SK-N-SH treated with all-trans-retinoic acid at 6 μM for 48 hours (cell line): ENCODE measurements around the gene PLEKHF1.

Experiments used
- ATAC-seq: fragments of 200-7000 bp; cut with Tn5 transposase; 3 replicates; pipeline ENCODE4 v1.9.1; 2020; ENCODE audit warnings: mild to moderate bottlenecking, moderate library complexity
- ARNTL ChIP-seq: fragments of 450-650 bp; formaldehyde crosslinking; IDR thresholded peaks from 2 replicates; pipeline ENCODE4 v1.5.0; 2020; ENCODE audit warnings: low read depth, mild to moderate bottlenecking, moderate library complexity, borderline replicate concordance
- BACH2 ChIP-seq: fragments of 250-450 bp; sonication (Bioruptor Pico); IDR thresholded peaks from 2 replicates; pipeline ENCODE4 v1.9.0; 2021; ENCODE audit warnings: mild to moderate bottlenecking, borderline replicate concordance
- CREB5 ChIP-seq: fragments of 250-450 bp; sonication (Bioruptor Pico); IDR thresholded peaks from 2 replicates; pipeline ENCODE4 v1.5.1; 2020; ENCODE audit warnings: low read depth, mild to moderate bottlenecking, moderate library complexity
- CSDC2 ChIP-seq: fragments of 250-450 bp; sonication (Bioruptor Pico); IDR thresholded peaks from 2 replicates; pipeline ENCODE4 v1.5.0; 2020; ENCODE audit warnings: mild to moderate bottlenecking, moderate library complexity
- CSRNP3 ChIP-seq: fragments of 250-450 bp; sonication (Bioruptor Pico); IDR thresholded peaks from 2 replicates; pipeline ENCODE4 v1.5.1; 2021; ENCODE audit warnings: mild to moderate bottlenecking, moderate library complexity
- ESRRG ChIP-seq: fragments of 250-450 bp; sonication (Bioruptor Pico); IDR thresholded peaks from 2 replicates; pipeline ENCODE4 v1.6.1; 2021; ENCODE audit warnings: mild to moderate bottlenecking
- GLIS3 ChIP-seq: fragments of 250-450 bp; sonication (Bioruptor Pico); IDR thresholded peaks from 2 replicates; pipeline ENCODE4 v1.5.0; 2020; ENCODE audit warnings: mild to moderate bottlenecking, moderate library complexity
- OSR1 ChIP-seq: fragments of 250-450 bp; sonication (Bioruptor Pico); IDR thresholded peaks from 2 replicates; pipeline ENCODE4 v1.8.0; 2022; ENCODE audit warnings: moderate library complexity, mild to moderate bottlenecking, inconsistent platforms
- PATZ1 ChIP-seq: fragments of 250-450 bp; sonication (Bioruptor Pico); IDR thresholded peaks from 2 replicates; pipeline ENCODE4 v1.8.0; 2020; ENCODE audit warnings: mild to moderate bottlenecking, moderate library complexity, borderline replicate concordance
- POU6F1 ChIP-seq: fragments of 250-450 bp; sonication (Bioruptor Pico); IDR thresholded peaks from 2 replicates; pipeline ENCODE4 v1.8.0; 2021; ENCODE audit warnings: low read depth, mild to moderate bottlenecking, moderate library complexity, borderline replicate concordance
- PPARA ChIP-seq: fragments of 250-450 bp; sonication (Bioruptor Pico); IDR thresholded peaks from 2 replicates; pipeline ENCODE4 v1.5.0; 2020; ENCODE audit warnings: mild to moderate bottlenecking, borderline replicate concordance
- RARB ChIP-seq: fragments of 250-450 bp; sonication (Bioruptor Pico); IDR thresholded peaks from 2 replicates; pipeline ENCODE4 v1.8.0; 2021; ENCODE audit warnings: mild to moderate bottlenecking, moderate library complexity
- SNAI2 ChIP-seq: fragments of 250-450 bp; sonication (Bioruptor Pico); IDR thresholded peaks from 2 replicates; pipeline ENCODE4 v1.5.0; 2020; ENCODE audit warnings: mild to moderate bottlenecking, moderate library complexity
- TCF4 ChIP-seq: fragments of 250-450 bp; sonication (Bioruptor Pico); IDR thresholded peaks from 2 replicates; pipeline ENCODE4 v1.8.0; 2021; ENCODE audit warnings: mild to moderate bottlenecking, moderate library complexity, borderline replicate concordance
- TOX ChIP-seq: fragments of 250-450 bp; sonication (Bioruptor Pico); IDR thresholded peaks from 2 replicates; pipeline ENCODE4 v1.8.0; 2021; ENCODE audit warnings: mild to moderate bottlenecking, moderate library complexity, borderline replicate concordance
- TSHZ2 ChIP-seq: fragments of 250-450 bp; sonication (Bioruptor Pico); IDR thresholded peaks from 2 replicates; pipeline ENCODE4 v1.5.0; 2020; ENCODE audit warnings: mild to moderate bottlenecking, moderate library complexity
- ZC3H10 ChIP-seq: fragments of 250-450 bp; sonication (Bioruptor Pico); IDR thresholded peaks from 2 replicates; pipeline ENCODE4 v1.5.1; 2021; ENCODE audit warnings: mild to moderate bottlenecking, moderate library complexity
- ZFP3 ChIP-seq: fragments of 250-450 bp; sonication (Bioruptor Pico); IDR thresholded peaks from 2 replicates; pipeline ENCODE4 v1.5.0; 2020; ENCODE audit warnings: mild to moderate bottlenecking, moderate library complexity
- ZNF70 ChIP-seq: fragments of 450-650 bp; formaldehyde crosslinking; IDR thresholded peaks from 2 replicates; pipeline ENCODE4 v1.5.0; 2020; ENCODE audit warnings: mild to moderate bottlenecking, moderate library complexity

The PLEKHF1 gene

GRCh38 chr19:29653398-29653797, 11.9 kb upstream of the PLEKHF1 start:
- no peak for TF ChIP-seq RARB (CRISPR knock-in tag)
- TF ChIP-seq POU6F1: no peak
- no peak for TF ChIP-seq GLIS3 (CRISPR knock-in tag)
- no peak for TF ChIP-seq TSHZ2 (CRISPR knock-in tag)
- no peak for TF ChIP-seq CSRNP3 (CRISPR knock-in tag)
- no peak for TF ChIP-seq PPARA (CRISPR knock-in tag)
- TF ChIP-seq TOX (CRISPR knock-in tag): no peak
- no peak for TF ChIP-seq CSDC2 (CRISPR knock-in tag)
- TF ChIP-seq ZNF70 (CRISPR knock-in tag): no peak
- no peak for TF ChIP-seq OSR1 (CRISPR knock-in tag)
- no peak for TF ChIP-seq ZC3H10 (CRISPR knock-in tag)
- TF ChIP-seq, all 23 proteins: peak for 0
- no peak for ATAC-seq

GRCh38 chr19:29655648-29656335, 9.5 kb upstream of the PLEKHF1 start:
- no peak for ATAC-seq
- TF ChIP-seq ZC3H10 (CRISPR knock-in tag): no peak
- no peak for TF ChIP-seq ESRRG (CRISPR knock-in tag)
- TF ChIP-seq PPARA (CRISPR knock-in tag): no peak
- no peak for TF ChIP-seq ZNF70 (CRISPR knock-in tag)
- no peak for TF ChIP-seq BACH2 (CRISPR knock-in tag)
- TF ChIP-seq ARNTL (CRISPR knock-in tag): no peak
- TF ChIP-seq CSRNP3 (CRISPR knock-in tag): no peak
- no peak for TF ChIP-seq CREB5 (CRISPR knock-in tag)
- TF ChIP-seq CSDC2 (CRISPR knock-in tag): no peak
- no peak for TF ChIP-seq ZFP3 (CRISPR knock-in tag)
- TF ChIP-seq PATZ1: no peak
- TF ChIP-seq SNAI2 (CRISPR knock-in tag): no peak
- no peak for TF ChIP-seq RARB (CRISPR knock-in tag)
- no peak for TF ChIP-seq TOX (CRISPR knock-in tag)
- TF ChIP-seq TCF4 (CRISPR knock-in tag): no peak
